Natural killer cell (primary cell): Measurements from ENCODE around the gene GOLGA3. TPM values are rescaled to one million over a fixed set of nuclear protein-coding genes. Genes with fewer than 3 reads are reported as not detected.

ENCODE experiments used
- ATAC-seq, 3 donors: fragments of 150-1000 bp in 2 of 3; fragments of 200-7000 bp in 1 of 3; cut with Tn5 transposase; 1 replicate in 1 of 3; 2 replicates in 2 of 3; pipeline ENCODE4 v1.10.0; 2021; ENCODE audit warnings: mild to moderate bottlenecking in 2 of 3, moderate library complexity in 2 of 3
- DNase-seq, 2 donors: peaks; one replicate each; pipeline versions ENCODE4 v3.0.0 to v3.0.0-alpha.2; 2013 to 2021; ENCODE audit warnings: mixed read lengths in 1 of 2
- H3K27ac ChIP-seq: one replicate; pipeline ENCODE4 v1.5.1; 2013; ENCODE audit warnings: mild to moderate bottlenecking, low read length
- H3K27me3 ChIP-seq: one replicate; pipeline ENCODE4 v1.6.1; 2013; ENCODE audit warnings: low read length; ENCODE audit not compliant: control insufficient read depth, insufficient read depth
- H3K36me3 ChIP-seq: one replicate; pipeline ENCODE4 v1.6.1; 2013; ENCODE audit warnings: low read length; ENCODE audit not compliant: control insufficient read depth, insufficient read depth
- H3K4me1 ChIP-seq: one replicate; pipeline ENCODE4 v1.6.1; 2013; ENCODE audit warnings: low read length; ENCODE audit not compliant: control insufficient read depth, insufficient read depth
- H3K4me3 ChIP-seq: one replicate; pipeline ENCODE4 v1.5.1; 2013; ENCODE audit warnings: low read length
- H3K9me3 ChIP-seq: one replicate; pipeline ENCODE4 v1.6.1; 2013; ENCODE audit warnings: low read length; ENCODE audit not compliant: control insufficient read depth, insufficient read depth
- H3K27ac Mint-ChIP-seq, 2 donors: one replicate each; pipeline ENCODE4 v1.8.0; 2022; ENCODE audit warnings: mild to moderate bottlenecking in 2 of 2, mixed read lengths in 2 of 2, moderate library complexity in 1 of 2
- H3K27me3 Mint-ChIP-seq, 2 donors: one replicate each; pipeline ENCODE4 v1.8.0; 2022; ENCODE audit warnings: low read depth in 2 of 2, mixed read lengths in 2 of 2
- H3K36me3 Mint-ChIP-seq: one replicate; pipeline ENCODE4 v1.8.0; 2022; ENCODE audit warnings: mixed read lengths
- H3K4me1 Mint-ChIP-seq, 2 donors: one replicate each; pipeline ENCODE4 v1.8.0; 2022; ENCODE audit warnings: mixed read lengths in 2 of 2
- H3K4me3 Mint-ChIP-seq: one replicate; pipeline ENCODE4 v1.8.0; 2022; ENCODE audit warnings: mild to moderate bottlenecking, moderate library complexity, mixed read lengths
- H3K9me3 Mint-ChIP-seq, 2 donors: one replicate each; pipeline ENCODE4 v1.8.0; 2022; ENCODE audit warnings: mixed read lengths in 2 of 2
- WGBS: methylation state at CpG from one replicate; pipeline ENCODE4 v1.1.7; 2013; ENCODE audit warnings: missing lambda C conversion rate; ENCODE audit not compliant: insufficient coverage; 5-methylcytosine and 5-hydroxymethylcytosine counted together
- intact Hi-C: fragments of 100-400 bp; cut with micrococcal nuclease; formaldehyde crosslinking; loops from one replicate; pipeline ENCODE4 v1.14.2; 2022
- total RNA-seq, 4 donors: library from RNA; stranded (reverse); fragments of 120-200 nt in 1 of 4; gene quantifications; one replicate each; pipeline versions ENCODE4 v1.2.3 to v1.2.4, GENCODE V29; 2013 to 2022
- TF ChIP-seq, protein P1 (sequence below): fragments of 200-600 bp; IDR thresholded peaks from one replicate; pipeline ENCODE4 v1.8.0; 2022; ENCODE audit warnings: antibody characterized with exemption

GOLGA3 gene
- total RNA-seq, 3 donors from 2014 or later (not counting 1 experiment from before 2014, with no cell fraction given): 39.1 to 54.3 (median 50.9) TPM

DNA sequence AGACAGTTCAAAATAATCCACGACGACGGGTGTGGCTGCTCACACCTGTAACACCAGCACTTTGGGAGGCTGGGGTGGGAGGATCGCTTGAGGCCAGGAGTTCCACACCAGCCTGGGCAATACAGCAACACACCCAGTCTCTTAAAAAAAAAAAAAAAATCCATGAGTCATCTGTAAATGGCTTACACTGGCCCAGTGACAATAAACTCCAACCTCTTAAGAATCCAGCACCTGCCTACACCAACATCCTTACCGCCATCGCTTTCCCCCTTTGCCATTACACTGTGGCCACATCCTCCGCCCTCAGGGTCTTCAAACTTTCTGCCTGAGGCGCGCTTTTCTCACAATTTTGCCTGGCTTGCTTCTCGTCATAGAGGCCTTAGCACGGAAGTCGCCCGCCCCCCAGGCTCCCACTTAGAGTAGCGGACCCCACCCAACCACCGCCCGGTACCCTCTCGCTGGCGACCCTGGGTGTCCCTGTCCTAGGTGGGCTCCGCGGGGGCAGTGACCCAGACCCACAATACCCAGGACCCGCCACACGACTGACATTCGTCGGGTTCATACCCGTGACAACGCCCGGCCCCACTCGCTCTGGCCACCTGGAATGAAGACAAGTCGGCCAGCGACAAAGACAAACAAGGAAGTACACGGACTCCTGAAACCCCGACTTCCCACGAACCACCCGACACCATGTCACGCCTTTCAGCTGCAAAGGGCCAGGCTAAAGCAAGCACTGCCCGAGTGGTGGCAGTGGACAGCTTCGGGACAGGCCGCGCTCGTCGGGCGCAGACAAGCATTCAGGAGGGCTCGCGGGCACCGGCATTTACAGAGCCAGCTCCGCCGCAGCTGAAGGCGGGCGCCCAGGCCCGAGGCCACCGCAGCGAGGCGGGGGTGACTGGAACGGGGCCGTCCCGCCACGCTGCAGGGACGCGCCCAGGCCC, 636 bp downstream of the GOLGA3 start:
- no peaks in the 10 kb centered on the region for H3K27me3 ChIP-seq
- H3K27ac ChIP-seq: peak overlapping the region; percentile 69
- intact Hi-C loops: loop anchor here (2.0 kb wide), 1 partner anchor 59 kb away; the partner anchor contains the start of gene CHFR
- TF ChIP-seq, protein P1, sequence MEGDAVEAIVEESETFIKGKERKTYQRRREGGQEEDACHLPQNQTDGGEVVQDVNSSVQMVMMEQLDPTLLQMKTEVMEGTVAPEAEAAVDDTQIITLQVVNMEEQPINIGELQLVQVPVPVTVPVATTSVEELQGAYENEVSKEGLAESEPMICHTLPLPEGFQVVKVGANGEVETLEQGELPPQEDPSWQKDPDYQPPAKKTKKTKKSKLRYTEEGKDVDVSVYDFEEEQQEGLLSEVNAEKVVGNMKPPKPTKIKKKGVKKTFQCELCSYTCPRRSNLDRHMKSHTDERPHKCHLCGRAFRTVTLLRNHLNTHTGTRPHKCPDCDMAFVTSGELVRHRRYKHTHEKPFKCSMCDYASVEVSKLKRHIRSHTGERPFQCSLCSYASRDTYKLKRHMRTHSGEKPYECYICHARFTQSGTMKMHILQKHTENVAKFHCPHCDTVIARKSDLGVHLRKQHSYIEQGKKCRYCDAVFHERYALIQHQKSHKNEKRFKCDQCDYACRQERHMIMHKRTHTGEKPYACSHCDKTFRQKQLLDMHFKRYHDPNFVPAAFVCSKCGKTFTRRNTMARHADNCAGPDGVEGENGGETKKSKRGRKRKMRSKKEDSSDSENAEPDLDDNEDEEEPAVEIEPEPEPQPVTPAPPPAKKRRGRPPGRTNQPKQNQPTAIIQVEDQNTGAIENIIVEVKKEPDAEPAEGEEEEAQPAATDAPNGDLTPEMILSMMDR: no peak
- H3K4me1 ChIP-seq: peaks cover 26% of the 10 kb centered on the region
- peak overlapping the region; percentile 98 for H3K4me3 ChIP-seq
- no peaks in the 10 kb centered on the region for H3K9me3 ChIP-seq
- peaks cover 21% of the 10 kb centered on the region for H3K36me3 ChIP-seq
- WGBS: 11% methylated on average over 59 of the region's 59 CpGs
- peak in 1 of 2 donors; percentile 40 for DNase-seq
- H3K27ac Mint-ChIP-seq: peak overlapping the region; percentile 98
- H3K36me3 Mint-ChIP-seq: no peaks in the 10 kb centered on the region
- peak; percentile 26 to 34 (median 30) for ATAC-seq
- peaks cover 28 to 34% of the 10 kb centered on the region in 2 donors for H3K4me1 Mint-ChIP-seq
- no peaks in the 10 kb centered on the region for H3K9me3 Mint-ChIP-seq
- H3K4me3 Mint-ChIP-seq: peak overlapping the region; percentile 87
- H3K27me3 Mint-ChIP-seq: no peaks in the 10 kb centered on the region

DNA sequence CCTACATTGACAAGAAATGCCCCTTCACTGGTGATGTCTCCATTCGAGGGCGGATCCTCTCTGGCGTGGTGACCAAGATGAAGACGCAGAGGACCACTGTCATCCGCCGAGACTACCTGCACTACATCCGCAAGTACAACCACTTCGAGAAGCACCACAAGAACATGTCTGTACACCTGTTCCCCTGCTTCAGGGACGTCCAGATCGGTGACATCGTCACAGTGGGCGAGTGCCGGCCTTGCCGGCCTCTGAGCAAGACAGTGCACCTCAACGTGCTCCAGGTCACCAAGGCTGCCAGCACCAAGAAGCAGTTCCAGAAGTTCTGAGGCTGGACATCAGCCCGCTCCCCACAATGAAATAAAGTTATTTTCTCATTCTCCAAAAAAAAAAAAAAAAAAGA, 2.8 kb downstream of the GOLGA3 start:
- Mint-ChIP-seq H3K4me1 (peaks cover 28 to 34% of the 10 kb centered on the region in 2 donors), H3K27ac (peak overlapping the region in 1 of 2 donors; percentile 29), H3K9me3 (no peaks in the 10 kb centered on the region), H3K4me3 (peak overlapping the region; percentile 37), H3K27me3 (no peaks in the 10 kb centered on the region), H3K36me3 (no peaks in the 10 kb centered on the region)
- intact Hi-C loops: no loop called here
- TF ChIP-seq, protein P1: no peak
- no peaks in the 10 kb centered on the region for H3K9me3 ChIP-seq
- H3K4me3 ChIP-seq: no peak overlapping the region
- H3K27me3 ChIP-seq: no peaks in the 10 kb centered on the region
- H3K36me3 ChIP-seq: peaks cover 21% of the 10 kb centered on the region
- WGBS: 95% methylated on average over 16 of the region's 16 CpGs
- ATAC-seq: no peak
- no peak overlapping the region for H3K27ac ChIP-seq
- no peak for DNase-seq
- H3K4me1 ChIP-seq: peaks cover 26% of the 10 kb centered on the region

DNA sequence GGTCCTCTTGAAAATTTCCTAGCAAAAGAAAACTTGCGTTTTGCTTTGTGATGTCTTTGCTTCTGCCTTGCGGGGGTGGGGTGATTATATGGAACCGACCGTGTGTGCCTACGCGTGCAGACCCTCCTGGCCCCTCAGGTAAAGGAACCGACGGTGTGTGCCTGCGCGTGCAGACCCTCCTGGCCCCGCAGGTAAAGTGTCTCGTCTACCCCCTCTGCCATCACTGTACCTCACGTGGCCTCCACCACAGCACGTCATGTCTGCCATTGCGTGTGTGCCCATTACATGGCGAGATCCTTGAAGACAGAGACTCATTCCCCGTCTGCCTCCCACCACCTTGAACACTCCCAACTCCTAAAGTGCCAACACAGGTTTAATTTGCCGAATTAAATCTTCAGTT, 3.6 kb downstream of the GOLGA3 start:
- Histone ChIP-seq H3K9me3 (no peaks in the 10 kb centered on the region), H3K27ac (no peak overlapping the region), H3K27me3 (no peaks in the 10 kb centered on the region), H3K4me3 (no peak overlapping the region), H3K36me3 (peaks cover 27% of the 10 kb centered on the region), H3K4me1 (peaks cover 26% of the 10 kb centered on the region)
- no peak for DNase-seq
- Mint-ChIP-seq H3K9me3 (no peaks in the 10 kb centered on the region), H3K27ac (no peak overlapping the region), H3K27me3 (no peaks in the 10 kb centered on the region), H3K4me3 (peak overlapping the region; percentile 41), H3K4me1 (peaks cover 28 to 34% of the 10 kb centered on the region in 2 donors), H3K36me3 (no peaks in the 10 kb centered on the region)
- no peak for ATAC-seq
- TF ChIP-seq, protein P1: no peak
- WGBS: 95% methylated on average over 18 of the region's 18 CpGs
- intact Hi-C loops: no loop called here
